T-helper 1 cell treated with Interleukin-12 subunit alpha and Interleukin-12 subunit beta and Interleukin-4 antibody, amounts not matched to agents 30 μg/mL and 1 μg/mL, for 36 hours (primary cell): ENCODE data around the gene CASZ1.

Experiments
- H3K27ac Mint-ChIP-seq: one replicate; pipeline ENCODE4 v1.8.0; 2021; ENCODE audit warnings: mild to moderate bottlenecking, mixed read lengths
- H3K27me3 Mint-ChIP-seq: one replicate; pipeline ENCODE4 v1.8.0; 2021; ENCODE audit warnings: low read depth, mixed read lengths
- H3K36me3 Mint-ChIP-seq: one replicate; pipeline ENCODE4 v1.8.0; 2021; ENCODE audit warnings: low read depth, mixed read lengths
- H3K4me1 Mint-ChIP-seq: one replicate; pipeline ENCODE4 v1.8.0; 2021; ENCODE audit warnings: low read depth, mixed read lengths
- H3K4me3 Mint-ChIP-seq: one replicate; pipeline ENCODE4 v1.8.0; 2021; ENCODE audit warnings: mild to moderate bottlenecking, moderate library complexity, mixed read lengths
- H3K9me3 Mint-ChIP-seq: one replicate; pipeline ENCODE4 v1.8.0; 2021; ENCODE audit warnings: mixed read lengths

The CASZ1 gene

DNA sequence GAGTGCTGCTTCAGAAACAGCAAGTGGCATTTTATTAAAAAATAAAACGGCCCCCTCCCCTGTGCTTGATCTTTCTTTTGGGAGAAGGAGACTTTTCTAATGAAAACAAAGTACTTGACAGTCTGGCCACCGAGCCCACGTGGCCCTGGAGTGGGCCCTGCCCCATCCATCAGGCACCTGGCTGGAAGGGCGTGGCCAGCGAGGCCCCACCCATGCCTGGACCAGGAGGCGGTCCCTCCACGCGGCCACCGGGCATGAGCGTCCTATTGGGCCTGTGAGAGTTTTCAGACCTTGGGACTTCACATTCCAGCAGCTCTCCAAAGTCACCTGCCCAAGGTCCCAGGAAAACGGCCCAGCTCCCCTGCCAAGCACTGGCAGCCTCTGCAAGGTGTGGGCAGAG is 144.7 kb downstream of the CASZ1 start:
- Mint-ChIP-seq H3K27me3 (no peaks in the 10 kb centered on the region), H3K4me1 (no peaks in the 10 kb centered on the region), H3K27ac (no peak overlapping the region), H3K9me3 (no peaks in the 10 kb centered on the region), H3K4me3 (no peak overlapping the region), H3K36me3 (no peaks in the 10 kb centered on the region)

DNA sequence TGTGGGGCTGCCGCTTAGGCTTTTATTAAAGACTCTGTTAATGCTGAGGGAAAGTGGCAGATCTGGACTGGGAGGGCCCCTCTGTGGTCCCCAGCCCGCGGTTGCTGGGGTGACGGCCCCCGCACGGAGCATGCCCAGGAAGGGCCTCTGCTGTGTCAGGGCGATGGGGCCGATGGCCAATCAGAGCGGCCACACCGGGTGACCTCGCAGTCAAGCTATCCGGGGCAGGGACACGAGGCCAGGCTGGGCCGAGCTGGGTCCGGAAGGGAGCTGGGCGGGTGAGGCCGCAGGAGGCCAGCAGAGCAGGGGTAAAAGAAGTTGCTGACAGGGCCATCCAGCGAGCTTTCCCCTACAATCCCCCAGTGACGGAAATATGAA is 145.1 kb downstream of the CASZ1 start:
- Mint-ChIP-seq H3K4me1 (no peaks in the 10 kb centered on the region), H3K27ac (no peak overlapping the region), H3K27me3 (no peaks in the 10 kb centered on the region), H3K9me3 (no peaks in the 10 kb centered on the region), H3K36me3 (no peaks in the 10 kb centered on the region), H3K4me3 (no peak overlapping the region)

DNA sequence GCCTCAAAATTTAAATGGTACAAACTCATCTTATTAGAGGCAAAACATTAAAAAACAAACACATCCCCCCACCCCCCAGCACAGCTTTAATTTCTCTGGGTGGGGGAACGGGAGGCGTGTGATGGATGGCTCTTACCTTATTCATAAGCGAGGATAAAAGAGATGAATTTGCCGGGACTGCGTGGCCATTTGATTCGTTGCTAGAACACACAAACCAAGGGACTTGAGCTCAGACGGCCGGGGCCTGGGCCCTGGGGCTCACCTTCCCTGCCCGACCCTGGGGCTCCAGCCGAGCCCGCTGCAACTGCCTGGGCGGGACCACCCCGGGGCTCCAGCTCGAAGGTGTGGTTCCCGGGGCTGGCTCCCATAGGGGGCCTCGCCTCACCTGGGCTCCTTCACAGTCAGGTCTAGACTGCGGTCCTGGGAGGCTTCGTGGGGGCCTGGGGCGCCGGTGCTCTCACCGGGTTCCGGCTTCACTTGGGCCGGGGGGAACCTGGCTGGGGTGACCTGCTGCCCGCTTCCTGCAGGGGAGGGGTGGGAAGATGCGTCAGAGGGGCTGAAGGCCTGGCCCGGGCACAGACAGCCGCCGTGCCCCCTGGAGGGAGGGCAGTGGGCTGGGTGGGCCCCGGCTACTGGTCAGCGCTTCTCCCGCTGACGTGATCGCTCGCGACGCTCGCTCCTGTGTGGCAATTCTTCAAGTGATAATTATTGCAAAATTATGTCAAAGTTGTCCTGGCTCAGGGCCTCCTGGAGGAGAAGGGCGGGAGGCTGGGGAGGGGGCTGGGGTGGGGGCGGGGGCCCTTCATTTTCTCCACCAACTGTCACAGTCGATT is 145.7 kb downstream of the CASZ1 start:
- Mint-ChIP-seq H3K4me3 (no peak overlapping the region), H3K9me3 (no peaks in the 10 kb centered on the region), H3K36me3 (no peaks in the 10 kb centered on the region), H3K4me1 (no peaks in the 10 kb centered on the region), H3K27me3 (no peaks in the 10 kb centered on the region), H3K27ac (no peak overlapping the region)

DNA sequence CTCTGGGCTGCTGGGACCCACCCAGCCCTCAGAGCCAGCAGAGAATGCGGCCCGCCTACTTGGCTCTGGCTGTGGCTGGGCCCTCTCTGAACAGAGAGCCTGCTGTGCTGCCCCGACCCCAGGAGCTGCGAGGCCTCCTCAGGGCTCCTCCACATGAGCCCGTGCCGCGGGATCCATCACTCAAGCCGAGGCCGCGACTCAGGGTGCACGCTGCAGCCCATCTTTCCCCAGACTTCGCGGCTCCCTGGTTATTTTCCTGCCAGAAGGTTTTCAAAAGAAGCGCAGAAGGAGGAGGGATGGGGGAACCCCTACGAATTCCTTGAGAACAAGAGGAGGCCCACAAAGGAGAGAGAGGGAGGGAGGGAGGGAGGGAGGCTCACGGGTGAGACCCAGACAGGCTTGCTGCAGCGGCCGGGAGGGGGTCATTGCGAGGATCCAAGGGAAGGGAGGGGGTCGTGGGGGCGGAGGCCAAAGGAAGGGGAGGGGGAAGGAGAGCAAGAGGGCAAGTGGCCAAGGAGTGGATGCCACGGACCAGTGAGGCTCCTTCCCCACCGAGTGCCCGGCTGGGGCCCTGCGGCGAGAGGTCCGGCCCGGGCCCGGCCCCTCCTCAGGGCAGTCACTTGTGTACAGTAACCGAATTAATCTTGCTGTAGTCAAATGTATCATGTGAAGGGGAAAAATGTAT is 146.8 kb downstream of the CASZ1 start:
- Mint-ChIP-seq H3K4me3 (no peak overlapping the region), H3K9me3 (no peaks in the 10 kb centered on the region), H3K4me1 (no peaks in the 10 kb centered on the region), H3K36me3 (no peaks in the 10 kb centered on the region), H3K27ac (no peak overlapping the region), H3K27me3 (no peaks in the 10 kb centered on the region)

DNA sequence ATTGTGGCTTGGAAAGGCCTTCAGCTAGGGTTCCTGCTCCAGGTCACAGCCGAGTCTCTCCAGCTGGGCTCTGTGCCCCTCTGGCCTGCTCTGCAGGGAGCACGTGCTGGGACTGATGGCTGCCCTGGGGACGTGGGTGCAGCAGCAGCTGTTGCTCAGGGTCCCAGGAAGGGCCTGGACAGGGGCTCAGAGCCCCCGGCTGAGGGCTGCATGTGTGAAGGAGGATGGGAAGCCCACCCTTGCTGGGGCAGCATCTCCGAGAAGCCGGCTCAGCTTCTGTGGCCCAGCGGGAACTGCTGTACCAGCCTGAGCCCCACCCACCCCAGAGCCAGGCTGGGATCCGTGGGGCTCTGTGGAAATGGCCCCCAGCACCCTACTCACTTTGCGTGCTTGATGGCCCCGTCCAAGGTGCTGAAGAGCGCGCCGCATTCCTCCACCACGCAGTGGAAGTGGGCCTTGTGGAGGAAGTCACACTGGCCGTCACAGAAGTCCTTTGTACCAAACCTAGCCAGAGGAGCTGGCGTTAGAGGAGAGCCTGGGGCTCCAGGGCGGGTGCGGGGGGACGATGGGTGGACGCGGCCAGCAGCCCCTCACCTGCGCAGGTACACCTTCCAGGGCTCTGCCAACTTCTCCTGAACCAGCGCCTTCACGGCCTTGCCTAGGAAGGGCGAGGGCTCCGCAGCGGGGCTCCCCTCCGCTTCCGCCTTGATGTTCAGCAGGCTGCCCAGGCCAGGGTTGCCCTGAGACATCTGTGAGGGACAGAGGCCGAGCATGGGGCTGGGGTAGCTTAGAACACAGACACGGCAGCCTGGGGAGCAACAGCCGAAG is 147.5 kb downstream of the CASZ1 start:
- Mint-ChIP-seq H3K4me3 (no peak overlapping the region), H3K36me3 (no peaks in the 10 kb centered on the region), H3K4me1 (no peaks in the 10 kb centered on the region), H3K27ac (no peak overlapping the region), H3K9me3 (no peaks in the 10 kb centered on the region), H3K27me3 (no peaks in the 10 kb centered on the region)

DNA sequence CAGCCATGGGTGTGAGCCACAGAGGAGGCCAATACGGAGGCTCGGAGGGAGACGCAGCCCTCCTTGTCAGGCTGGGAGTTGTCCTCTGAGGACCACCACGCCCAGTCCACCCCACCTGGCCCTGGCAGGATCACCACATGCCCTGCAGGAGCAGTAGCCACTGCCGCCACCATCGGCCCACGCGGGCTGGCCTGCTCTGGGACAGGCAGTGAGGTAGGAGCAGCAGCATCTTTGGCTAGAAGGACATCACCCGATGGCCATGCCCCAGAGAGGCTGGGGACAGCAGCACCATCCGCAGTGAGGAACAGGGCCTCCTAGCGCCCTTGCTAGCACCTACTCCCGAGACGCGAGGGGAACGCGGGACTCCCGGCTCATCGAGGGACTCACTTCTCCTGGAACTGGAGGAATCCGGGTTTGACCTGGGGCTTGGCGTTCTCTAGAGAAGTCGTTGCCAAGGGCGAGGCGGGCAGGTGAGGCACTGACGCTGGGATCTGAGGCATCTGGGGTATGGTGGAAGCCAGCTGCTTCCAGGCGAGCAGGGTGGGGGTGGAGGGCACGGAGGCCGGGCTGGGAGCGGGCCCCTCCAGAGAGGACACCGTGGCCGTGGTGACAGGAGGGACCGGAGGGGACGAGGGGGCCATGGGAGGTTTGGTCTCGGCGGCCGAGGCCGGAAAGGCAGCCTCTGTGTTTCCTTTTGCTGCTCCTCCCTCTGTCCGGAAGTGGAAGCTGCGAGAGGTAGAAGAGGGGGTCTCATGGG is 148.9 kb downstream of the CASZ1 start:
- Mint-ChIP-seq H3K36me3 (no peaks in the 10 kb centered on the region), H3K27ac (no peak overlapping the region), H3K27me3 (no peaks in the 10 kb centered on the region), H3K4me1 (no peaks in the 10 kb centered on the region), H3K4me3 (no peak overlapping the region), H3K9me3 (no peaks in the 10 kb centered on the region)

DNA sequence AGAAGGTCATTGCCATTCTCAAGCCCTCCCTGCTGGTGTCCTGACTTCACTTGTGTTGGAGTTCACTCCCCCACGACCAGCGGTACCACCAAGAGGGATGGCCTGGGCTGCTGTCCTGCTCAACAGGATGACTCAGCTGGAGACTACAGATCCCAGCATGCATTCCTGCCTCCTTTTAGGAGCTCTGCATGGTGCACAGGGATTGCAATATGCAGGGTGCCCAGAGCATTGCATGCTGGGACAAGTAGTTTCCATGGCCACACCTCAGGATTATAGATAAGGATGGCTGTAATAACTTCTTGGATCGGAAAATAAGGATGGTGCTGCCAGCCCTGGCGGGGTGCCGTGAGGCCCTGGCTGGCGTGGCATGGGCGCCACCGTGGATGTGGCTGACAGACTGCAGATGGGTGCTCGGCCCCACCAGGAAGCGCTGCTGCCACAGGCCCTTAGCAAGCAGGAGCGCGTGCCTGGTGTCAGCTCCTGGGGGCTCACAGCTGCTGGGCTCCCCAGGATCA is 150.0 kb downstream of the CASZ1 start:
- no peaks in the 10 kb centered on the region for H3K27me3 Mint-ChIP-seq
- H3K27ac Mint-ChIP-seq: no peak overlapping the region
- no peaks in the 10 kb centered on the region for H3K9me3 Mint-ChIP-seq
- H3K36me3 Mint-ChIP-seq: no peaks in the 10 kb centered on the region
- no peak overlapping the region for H3K4me3 Mint-ChIP-seq
- no peaks in the 10 kb centered on the region for H3K4me1 Mint-ChIP-seq

DNA sequence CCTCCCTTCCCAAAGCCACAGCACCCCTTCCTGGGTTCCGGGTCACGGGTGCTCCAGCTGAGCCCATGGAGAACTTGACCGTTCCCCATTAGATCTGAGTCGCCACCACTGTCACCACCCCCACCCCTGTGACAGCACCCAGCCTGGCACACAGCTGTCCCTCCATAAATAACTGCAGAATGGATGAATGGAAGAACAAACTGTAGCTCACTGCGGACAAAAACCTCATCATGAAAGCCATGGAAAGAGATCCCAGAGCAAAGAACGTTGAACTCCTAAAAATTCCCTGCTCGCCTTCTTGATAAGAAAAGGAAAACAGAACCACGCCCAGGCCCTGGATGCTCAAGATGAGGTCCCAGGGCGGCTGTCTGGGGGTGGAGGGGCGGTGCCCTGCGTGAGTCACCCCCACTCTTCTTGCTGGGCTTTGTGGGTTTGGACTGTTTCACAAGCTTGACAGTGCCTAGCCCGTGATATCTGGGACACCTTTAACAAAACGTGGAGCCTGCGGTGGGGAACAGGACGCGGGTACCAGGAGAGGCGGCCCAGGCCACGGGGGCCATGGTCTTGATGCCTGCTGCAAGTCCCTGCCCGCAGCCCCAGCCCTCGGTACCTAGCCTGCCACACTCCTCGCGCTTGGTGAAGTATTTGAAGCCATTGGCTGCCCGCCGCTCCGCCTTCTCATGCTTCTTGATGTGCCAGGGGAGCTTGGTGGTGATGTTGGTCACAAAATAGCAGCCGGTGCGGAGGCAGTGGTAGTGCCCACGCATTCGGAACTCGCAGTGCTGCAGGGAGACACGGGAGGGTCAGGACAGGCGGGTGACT is 151.9 kb downstream of the CASZ1 start:
- Mint-ChIP-seq H3K27ac (no peak overlapping the region), H3K36me3 (no peaks in the 10 kb centered on the region), H3K9me3 (no peaks in the 10 kb centered on the region), H3K4me3 (no peak overlapping the region), H3K27me3 (no peaks in the 10 kb centered on the region), H3K4me1 (no peaks in the 10 kb centered on the region)

DNA sequence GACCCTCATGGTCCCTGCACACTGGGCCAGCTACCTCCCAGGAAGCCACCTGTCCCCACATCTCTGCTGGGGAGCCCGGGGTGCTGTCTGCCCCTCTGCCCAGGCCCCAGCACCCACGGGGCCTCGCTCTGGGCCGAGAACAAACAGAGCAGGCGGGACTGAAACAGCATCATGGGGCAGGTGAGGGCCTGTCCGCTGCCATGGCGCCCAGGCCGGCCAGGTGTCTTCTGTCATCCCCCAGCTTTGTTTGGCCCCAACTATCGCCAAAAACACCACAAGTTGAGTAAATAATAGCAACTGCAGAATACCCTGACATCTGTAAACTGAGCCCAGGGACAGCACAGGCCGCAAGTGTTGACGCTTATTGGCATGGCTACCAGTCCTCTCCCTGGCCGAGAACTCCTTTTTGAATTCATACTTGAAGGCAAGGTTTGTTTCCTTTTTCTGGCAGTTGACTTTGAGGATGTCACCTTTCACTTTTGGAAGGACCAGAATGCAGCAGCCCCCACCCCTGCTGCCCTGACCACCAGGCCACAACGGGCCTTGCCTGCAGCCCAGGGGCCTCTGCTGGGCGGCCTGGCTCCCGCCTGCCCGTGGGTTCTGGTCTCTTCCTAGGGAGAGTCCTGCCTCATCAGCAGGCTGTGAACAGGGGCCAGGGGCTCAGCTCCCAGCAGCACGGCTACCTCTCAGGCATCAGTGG is 152.7 kb downstream of the CASZ1 start:
- no peaks in the 10 kb centered on the region for H3K9me3 Mint-ChIP-seq
- no peak overlapping the region for H3K4me3 Mint-ChIP-seq
- no peaks in the 10 kb centered on the region for H3K36me3 Mint-ChIP-seq
- no peaks in the 10 kb centered on the region for H3K27me3 Mint-ChIP-seq
- no peaks in the 10 kb centered on the region for H3K4me1 Mint-ChIP-seq
- H3K27ac Mint-ChIP-seq: no peak overlapping the region

DNA sequence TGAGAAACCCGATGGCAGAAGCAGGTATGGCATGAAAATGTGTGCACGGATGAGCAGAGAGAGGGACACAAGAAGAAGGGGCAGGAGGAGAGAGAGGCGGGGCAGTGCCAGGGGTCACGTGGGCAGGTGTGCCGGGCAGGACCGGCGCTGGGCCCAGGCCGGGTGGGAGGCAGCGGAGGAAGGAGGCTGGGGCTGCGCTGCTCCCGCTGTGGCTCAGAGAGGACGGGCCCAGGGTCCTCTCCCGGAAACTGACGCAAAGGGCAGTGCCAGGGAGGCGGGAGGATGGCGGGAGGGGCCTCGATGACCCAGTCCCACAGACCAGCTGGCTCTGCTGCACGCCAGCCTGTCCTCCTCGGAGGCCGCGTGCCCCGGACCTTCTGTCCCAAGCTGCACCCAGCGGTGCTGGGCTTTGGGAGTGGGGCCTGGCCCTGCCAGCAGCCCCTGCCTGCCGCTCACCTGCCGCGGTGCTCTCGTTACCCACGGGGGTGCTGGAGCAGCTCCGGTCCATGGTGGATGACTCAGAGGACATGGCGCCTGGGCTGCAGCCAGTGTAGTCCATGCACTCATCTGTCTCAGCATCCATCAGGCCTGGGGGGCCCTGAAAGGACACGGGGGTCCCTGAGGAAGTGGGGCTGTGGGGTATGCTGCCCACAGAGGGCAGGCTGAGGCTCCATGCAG is 153.9 kb downstream of the CASZ1 start:
- H3K27me3 Mint-ChIP-seq: peaks cover 4% of the 10 kb centered on the region
- H3K27ac Mint-ChIP-seq: no peak overlapping the region
- H3K4me1 Mint-ChIP-seq: no peaks in the 10 kb centered on the region
- H3K9me3 Mint-ChIP-seq: no peaks in the 10 kb centered on the region
- H3K36me3 Mint-ChIP-seq: no peaks in the 10 kb centered on the region
- no peak overlapping the region for H3K4me3 Mint-ChIP-seq

DNA sequence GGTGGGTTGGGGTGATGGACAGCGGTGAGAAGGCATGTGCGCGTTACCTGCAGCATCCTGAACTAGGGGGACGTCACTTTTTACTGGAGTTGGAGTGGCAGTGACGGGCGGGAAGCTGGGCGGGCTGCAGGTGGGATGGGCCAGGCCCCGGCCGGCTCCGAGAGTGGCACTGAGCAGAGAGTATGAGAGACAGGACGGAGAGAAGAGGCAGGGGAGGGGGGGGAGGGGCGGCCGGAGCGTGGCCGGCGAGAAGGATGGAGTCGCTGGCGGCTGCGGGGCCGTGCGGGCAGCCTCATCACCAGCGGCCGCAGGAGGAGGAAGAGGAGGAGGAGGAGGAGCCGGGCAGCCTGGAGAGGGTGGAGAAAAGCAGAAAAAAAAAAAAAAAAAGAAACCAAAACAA is 154.5 kb downstream of the CASZ1 start:
- H3K36me3 Mint-ChIP-seq: no peaks in the 10 kb centered on the region
- H3K4me3 Mint-ChIP-seq: no peak overlapping the region
- H3K9me3 Mint-ChIP-seq: no peaks in the 10 kb centered on the region
- H3K4me1 Mint-ChIP-seq: no peaks in the 10 kb centered on the region
- H3K27ac Mint-ChIP-seq: no peak overlapping the region
- H3K27me3 Mint-ChIP-seq: peaks cover 8% of the 10 kb centered on the region

DNA sequence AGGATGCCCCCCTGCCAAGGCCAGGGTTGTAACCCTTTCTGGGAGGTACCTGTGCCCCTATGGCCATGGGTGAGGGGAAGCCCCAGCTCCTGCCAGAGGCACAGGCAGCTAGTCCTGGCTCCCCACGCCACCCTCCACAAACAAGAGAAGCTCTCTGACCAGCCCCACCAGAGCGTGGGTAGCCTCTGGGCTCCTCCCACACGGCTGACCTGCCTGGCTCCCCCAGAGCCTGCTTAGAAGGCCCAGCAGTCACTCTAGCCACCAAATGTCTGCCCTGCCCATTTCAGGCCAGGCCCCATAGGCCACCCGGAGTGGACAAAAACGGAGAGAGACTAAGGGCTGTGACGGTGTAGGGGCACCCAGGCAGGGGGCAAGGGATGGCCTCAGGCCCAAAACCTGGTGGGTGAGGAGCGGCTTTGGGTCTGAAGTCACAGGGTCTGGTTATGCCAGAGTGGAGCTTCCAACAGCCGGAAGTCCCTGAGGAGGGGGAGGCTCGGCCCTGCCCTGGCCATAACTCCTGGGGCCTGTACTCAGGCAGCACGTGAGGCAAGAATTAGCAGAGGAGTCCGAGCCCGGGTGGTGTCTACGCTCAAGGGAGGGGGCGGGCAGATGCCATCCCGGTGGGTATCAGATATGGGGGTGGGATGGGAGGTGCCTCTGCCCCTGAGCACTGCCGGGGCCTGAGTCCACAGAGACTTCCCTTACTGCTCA is 155.4 kb downstream of the CASZ1 start:
- H3K4me3 Mint-ChIP-seq: no peak overlapping the region
- H3K27ac Mint-ChIP-seq: no peak overlapping the region
- peaks cover 9% of the 10 kb centered on the region for H3K27me3 Mint-ChIP-seq

More for the DNA sequence above, 155.4 kb downstream of the CASZ1 start:
- Mint-ChIP-seq H3K4me1 (no peaks in the 10 kb centered on the region), H3K9me3 (no peaks in the 10 kb centered on the region), H3K36me3 (no peaks in the 10 kb centered on the region)
